GM18870 (cell line): ENCODE data around the gene MAST4.

Experiments
- ATAC-seq: cut with Tn5 transposase; IDR thresholded peaks from one replicate; pipeline ENCODE4 v1.9.1; 2021; ENCODE audit warnings: moderate library complexity; ENCODE audit not compliant: unreplicated experiment

MAST4 gene

GRCh38 chr5:66867618-66868322 lies 271.6 kb downstream of the MAST4 start:
- ATAC-seq = no peak

- no peak for ATAC-seq
Measured at GRCh38 chr5:66869347-66869746, 273.2 kb downstream of the MAST4 start.

GRCh38 chr5:66870708-66871107 lies 274.5 kb downstream of the MAST4 start:
- ATAC-seq = no peak

GRCh38 chr5:66871651-66872050 lies 275.5 kb downstream of the MAST4 start:
- no peak for ATAC-seq

- ATAC-seq = no peak
Measured at GRCh38 chr5:66872736-66873331, 276.6 kb downstream of the MAST4 start.

GRCh38 chr5:66874004-66874403 lies 277.8 kb downstream of the MAST4 start:
- no peak for ATAC-seq

- no peak for ATAC-seq
Measured at GRCh38 chr5:66875315-66875714, 279.1 kb downstream of the MAST4 start.

GRCh38 chr5:66876266-66876807 lies 280.1 kb downstream of the MAST4 start:
- ATAC-seq = no peak

- ATAC-seq = no peak
Measured at GRCh38 chr5:66877843-66878242, 281.6 kb downstream of the MAST4 start.

- no peak for ATAC-seq
Measured at GRCh38 chr5:66880401-66880800, 284.2 kb downstream of the MAST4 start.

GRCh38 chr5:66881480-66882161 lies 285.4 kb downstream of the MAST4 start:
- no peak for ATAC-seq

- ATAC-seq = no peak
Measured at GRCh38 chr5:66882606-66883227, 286.5 kb downstream of the MAST4 start.

GRCh38 chr5:66884564-66885243 lies 288.5 kb downstream of the MAST4 start:
- no peak for ATAC-seq

- no peak for ATAC-seq
Measured at GRCh38 chr5:66886941-66887340, 290.7 kb downstream of the MAST4 start.

GRCh38 chr5:66888613-66889012 lies 292.4 kb downstream of the MAST4 start:
- ATAC-seq = no peak

GRCh38 chr5:66889056-66889455 lies 292.9 kb downstream of the MAST4 start:
- no peak for ATAC-seq

GRCh38 chr5:66889524-66889923 lies 293.3 kb downstream of the MAST4 start:
- ATAC-seq = no peak

- no peak for ATAC-seq
Measured at GRCh38 chr5:66891184-66891925, 295.2 kb downstream of the MAST4 start.

GRCh38 chr5:66892716-66893115 lies 296.5 kb downstream of the MAST4 start:
- ATAC-seq = no peak
